CD4-positive, alpha-beta T cell treated with Interferon alpha-2 for 1 hour (primary cell): ENCODE measurements around the gene PTGER1.

ENCODE experiments used
- DNase-seq, 2 donors: peaks; one replicate each; pipeline ENCODE4 v3.0.0-alpha.2; 2020 to 2022

Gene PTGER1

DNA sequence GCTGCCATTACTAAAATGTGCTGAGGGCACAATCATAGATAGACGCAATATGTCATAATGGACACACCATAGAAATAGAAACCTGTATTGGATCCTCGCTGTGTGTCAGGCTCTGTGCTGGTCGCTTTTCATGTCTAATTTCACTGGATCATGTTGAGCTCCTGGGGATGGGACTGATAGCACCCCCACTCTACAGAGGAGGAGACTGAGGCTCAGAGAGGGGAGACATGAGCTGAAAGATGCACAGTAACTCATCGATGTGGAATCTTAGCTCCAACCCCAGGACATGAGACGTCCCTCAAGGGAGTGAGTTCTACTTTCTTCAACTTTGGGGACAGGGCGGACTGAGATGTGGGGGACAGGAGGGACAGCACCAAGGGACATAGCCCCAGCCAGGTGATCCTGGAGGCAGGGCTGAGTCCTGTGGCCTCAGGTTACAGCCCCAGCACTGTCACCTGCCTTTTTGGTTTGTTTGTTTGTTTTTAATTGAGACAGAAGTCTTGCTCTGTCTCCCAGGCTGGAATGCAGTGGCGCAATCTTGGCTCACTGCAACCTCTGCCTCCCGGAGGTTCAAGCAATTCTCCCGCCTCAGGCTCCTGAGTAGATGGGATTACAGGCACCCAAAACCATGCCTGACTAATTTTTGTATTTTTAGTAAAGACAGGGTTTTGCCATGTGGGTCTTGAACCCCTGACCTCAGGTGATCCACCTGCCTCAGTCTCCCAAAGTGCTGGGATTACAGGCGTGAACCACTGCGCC lies 27.4 kb upstream of the PTGER1 start:
- DNase-seq: no peak

DNA sequence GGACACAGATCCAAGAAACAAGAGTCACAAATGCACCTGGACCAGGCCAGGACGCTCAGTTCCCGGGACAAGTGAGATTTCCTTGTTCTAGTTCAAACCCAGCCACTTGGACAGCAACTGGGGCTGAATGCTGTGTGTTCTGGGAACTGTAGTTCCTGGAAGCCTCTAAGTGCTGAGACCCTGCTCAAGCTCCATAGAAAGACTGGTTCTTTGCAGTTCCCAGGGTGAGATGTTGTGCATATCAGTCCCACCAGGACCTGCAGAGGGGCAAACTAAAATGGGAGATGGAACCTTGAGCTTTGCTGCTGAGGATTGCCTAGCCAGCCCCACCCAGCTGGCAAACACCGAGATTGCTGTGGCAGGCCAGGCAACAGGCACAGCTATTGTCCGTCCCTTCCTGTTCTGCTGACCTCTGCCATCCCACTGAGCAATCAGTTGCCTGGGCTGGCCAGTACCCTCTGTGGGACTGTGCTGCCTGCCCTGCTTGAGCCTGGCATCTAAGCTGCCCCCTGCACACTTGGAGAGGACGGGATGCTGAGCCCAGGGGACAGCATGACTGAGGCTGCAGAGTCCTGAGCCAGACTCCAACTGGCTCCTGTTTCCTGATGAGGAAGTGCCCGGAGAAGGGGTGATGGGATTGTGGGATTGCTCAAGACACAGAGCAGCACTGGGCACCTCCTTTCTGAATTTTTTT lies 22.2 kb upstream of the PTGER1 start:
- DNase-seq: no peak

DNA sequence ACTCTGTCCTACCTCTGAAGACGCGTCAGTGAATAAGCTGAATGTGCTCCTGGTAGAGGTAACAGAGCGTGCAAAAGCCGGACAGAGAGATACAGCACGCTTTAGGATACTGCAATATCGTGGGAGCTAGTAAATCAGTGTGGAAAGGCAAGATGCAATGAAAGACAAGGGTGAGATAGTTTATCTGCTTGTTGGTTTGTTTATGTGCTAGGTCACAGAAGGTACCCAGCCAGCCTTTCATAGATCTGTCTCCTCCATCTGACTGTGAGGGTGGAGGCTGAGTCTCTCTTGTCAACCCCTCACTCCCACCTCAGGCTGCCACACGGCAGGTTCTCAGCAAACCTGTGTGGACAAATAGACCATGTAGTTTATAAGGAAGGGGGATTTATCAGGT lies 21.7 kb upstream of the PTGER1 start:
- no peak for DNase-seq

DNA sequence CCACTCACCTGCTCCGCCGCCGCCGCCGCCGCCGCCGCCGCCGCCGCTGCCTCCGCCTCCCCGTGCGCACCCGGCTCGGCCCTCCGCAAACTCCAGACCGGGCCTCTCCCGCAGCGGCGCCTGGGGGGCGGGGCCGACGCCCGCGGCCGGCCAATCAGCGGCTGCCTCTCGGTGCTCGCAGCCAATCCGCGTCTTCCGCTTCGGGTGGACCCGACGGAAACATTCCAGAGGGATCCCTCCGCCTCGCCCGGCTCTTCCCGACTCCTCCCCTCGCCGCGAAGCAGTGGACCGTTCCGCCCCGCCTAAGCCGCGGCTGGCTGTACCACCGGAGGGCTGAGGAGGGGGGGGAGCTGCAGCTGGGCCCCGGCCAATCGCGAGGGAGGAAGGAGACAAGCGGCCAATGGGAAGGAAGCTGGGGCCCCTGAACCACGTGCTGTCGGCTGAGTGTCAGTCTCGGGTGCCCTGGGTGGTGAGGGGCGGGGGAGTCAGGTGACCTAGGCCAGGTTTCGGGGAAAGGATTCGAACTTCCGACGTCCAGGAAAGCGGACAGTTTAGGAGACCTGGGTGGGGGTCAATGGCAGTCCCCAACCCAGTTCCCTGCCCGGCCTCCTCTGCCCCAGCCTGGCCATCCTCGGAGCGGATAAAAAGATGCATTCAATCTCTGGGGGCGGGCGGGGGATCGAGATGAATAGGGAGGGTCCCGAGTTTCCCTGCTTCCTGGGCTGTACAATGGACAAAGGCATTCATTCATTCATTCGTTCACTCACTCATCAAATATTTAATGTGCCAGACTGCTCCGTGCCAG lies 21.1 kb upstream of the PTGER1 start, which contains the start of gene GIPC1:
Gene GIPC1 (minus strand): TSS at position 99 of the 805 bp plus-strand sequence. CDS start 13,151 bp downstream, outside the sequence.
- DNase-seq: peak; percentile 78 to 88

DNA sequence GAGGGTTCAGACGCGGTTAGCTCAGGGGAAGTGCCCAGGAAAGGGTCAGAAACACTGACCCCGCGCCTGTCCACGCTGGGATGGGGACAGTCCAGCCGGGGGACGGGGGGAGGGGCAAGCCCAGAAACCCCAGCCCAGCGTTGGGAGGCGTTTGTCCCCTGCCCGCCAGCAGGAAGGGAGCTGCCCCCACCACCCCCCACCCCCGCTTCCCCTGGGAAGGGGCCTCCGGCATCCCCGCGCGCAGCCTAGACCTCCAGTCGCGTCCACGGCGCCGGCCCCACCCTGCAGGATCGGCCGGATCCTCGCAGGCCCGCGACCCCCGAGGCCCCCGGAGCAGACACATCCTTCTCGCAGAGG lies 20.5 kb upstream of the PTGER1 start:
- DNase-seq: no peak

DNA sequence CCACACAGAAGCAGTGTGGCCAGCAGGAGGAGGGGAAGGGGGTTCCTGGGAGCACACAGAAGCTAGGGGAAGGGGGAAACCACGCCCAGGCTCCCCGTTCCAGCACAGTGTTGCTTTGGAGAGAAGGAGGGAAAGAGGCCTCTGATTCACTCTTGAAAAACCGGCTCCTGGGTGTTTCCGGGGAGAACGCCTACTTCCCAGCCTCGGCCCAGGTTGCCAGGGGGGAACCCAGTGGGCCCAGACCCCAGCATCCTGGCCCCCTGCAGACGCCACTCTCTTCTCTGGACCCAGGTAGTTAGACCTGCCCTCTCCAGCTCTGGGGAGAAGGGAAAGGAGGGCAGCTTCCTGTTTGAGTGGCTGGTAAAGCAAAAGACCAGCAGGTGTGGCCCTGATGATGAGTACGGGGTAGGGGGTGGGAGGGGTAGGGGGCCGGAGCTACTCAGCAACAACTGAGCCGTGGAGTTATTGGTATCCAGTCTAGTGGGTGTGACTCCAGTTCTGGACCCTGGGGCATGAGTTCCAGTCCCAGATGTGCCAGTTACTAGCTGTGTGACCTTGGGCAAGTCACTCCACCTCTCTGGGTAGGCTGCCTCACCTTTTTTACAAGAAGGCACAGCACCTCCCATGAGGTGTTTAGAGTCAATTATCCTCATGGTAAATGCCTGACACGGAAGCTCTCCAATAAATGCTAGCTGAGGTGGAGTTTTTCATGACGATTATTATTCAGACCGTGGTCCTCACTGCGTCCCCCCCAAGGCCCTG lies 19.9 kb upstream of the PTGER1 start:
- DNase-seq: no peak

DNA sequence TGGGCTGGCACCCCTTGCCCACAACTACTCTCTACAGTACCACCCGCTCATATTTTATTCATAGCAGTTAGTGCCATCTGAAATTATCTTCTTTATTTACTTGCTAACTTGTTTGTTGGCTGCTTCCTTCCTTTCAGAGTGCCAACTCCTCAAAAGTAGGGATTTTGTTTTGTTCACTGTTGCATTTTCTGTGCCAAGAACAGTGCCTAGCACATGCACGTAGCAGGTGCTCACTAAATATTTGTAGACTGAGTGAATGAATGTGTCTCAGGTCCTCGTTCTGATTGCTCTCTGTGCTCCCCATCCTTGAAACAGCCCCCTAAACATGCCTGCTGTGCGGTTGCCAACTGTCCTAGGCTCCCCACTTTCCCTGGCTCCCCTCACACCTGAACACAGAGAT lies 19.3 kb upstream of the PTGER1 start:
- no peak for DNase-seq

DNA sequence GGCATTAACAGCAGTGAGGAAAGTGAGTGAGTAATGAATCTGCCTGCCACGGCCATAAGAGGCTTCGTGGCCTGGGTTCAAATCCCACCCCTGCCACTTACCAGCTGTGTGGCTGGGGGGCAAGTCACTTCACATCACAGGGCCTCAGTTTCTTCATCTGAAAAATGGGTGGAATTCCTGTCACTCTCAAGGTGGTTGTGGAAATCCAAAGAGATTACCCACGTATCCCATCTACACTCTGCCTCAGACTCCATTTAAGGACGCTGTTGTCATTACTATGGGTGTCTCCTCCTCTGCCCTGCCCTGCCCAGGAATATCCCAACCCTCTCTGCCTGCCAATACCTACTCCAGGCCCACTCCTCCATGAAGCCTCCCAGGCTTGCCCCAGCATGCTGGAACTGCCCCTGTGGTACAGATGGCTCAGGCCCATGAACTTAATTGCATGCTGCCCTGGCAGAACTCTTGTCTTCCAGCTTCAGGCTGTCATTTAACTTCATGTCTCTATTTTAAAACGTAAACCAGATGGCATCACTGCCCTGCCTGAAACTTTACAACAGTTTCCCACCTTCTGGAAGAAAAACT lies 17.7 kb upstream of the PTGER1 start:
- no peak for DNase-seq

DNA sequence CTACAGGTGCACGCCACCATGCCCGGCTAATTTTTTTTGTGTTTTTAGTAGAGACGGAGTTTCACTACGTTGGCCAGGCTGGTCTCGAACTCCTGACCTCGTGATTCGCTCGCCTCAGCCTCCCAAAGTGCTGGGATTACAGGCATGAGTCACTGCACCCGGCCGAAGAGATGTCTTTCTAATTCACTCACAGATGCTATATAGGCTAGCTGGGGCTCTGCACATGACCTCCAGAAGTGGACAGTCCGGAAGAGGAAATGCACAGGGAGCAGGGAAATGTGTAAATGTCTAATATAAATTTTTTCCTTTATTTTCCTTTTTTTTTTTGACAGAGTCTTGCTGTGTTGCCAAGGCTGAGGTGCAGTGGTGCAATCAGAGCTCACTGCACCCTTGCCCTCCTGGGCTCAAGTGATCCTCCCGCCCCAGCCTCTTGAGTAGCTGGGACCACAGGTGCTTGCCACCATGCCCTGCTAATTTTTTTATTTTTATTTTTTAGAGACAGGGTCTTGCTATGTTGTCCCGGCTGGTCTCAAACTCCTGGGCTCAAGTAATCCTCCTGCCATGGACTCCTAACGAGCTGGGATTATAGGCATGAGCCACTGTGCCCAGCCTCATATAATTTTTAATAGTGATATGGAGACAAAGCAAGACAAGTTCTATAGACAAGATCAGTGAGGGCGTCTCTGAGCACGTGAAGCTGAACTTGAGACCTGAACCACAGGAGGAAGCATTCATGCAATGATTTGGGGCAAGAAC lies 12.4 kb upstream of the PTGER1 start:
- no peak for DNase-seq

DNA sequence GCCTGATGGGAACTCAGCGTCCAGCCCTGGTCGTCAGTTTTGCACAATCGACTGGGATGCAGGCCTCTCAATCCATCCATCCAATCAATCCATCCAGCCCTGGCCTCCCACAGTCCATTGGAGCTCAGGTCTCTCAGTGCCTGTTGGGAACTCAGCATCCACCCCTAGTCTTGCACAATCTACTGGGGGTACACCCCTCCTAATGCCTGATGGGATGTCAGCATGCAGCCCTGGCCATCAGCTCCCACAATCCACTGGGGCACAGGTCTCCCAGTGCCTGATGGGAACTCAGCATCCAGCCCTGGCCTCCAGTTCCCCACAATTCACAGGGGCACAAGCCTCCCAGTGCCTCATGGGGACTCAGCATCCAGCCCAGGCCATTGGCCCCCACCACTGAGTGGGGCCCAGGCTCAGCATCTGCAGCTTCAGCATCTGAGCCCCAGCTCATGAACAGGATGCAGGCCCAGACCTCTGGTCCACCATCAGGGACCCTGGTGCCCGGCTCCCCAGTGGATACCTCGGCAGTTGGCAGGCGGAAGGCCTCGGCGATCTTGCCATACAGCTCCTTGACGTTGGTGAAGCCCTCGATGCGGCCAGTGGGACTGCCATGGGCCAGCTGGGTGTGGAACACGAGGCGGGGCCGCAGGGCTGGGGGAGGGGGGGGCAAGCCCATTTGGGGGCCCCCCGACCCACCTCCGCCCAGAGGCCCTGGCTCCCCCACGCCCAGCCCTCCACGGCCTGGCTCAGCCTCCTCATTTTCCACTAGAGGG lies 7.2 kb upstream of the PTGER1 start:
- DNase-seq: no peak

DNA sequence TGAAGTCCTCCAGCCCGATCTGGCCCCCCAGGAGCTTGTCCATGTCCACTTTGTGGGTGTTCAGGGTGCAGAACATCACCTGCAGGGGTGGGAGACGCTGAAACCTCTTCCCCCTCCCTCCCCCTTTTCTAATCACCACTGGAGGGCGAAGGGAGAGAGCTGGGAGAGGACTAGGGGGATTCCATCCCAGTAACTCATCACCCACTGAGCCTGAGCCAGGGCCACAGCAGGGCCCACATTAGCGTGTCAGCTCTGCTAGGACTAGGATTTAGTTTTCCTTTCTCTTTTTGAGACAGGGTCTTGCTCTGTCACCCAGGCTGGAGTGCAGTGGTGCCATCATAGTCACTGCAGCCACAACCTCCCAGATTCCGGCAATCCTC lies 5.5 kb upstream of the PTGER1 start:
- no peak for DNase-seq

DNA sequence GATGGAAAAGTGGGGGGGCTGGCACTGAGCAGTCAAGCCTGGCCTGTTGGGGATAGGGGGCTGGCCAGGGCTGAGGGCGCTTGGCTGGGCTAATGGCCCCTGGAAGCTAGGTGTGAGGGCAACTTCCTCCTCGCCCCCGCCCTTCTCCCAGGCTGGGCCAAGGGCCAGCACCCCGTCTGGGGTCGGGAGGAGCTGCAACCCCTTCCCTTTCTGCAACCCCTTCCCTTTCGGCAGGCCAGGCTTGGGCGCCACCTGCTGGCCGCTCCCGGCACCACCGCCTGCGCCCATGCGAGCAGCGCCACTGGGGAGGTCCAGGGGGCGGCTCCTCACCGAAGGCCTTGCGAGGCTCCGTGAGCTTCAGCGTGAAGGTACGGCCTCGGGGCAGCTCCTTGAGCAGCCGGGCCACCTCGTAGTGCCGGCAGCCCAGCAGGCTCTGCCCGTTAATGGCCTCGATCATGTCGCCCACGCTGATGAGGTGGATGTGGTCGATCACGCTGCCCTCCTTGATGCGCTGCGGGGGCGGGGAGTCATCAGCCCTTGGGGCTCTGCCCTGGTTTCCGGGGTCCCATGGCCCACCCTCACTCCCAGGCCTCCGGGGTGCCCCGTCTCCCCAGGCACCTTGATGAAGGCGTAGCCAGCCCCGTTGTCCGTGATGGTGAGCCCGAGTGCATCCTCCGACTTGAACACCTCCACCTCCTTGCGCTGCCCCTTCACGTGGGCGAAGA lies 5.0 kb upstream of the PTGER1 start:
- peak; percentile 57 to 78 for DNase-seq

DNA sequence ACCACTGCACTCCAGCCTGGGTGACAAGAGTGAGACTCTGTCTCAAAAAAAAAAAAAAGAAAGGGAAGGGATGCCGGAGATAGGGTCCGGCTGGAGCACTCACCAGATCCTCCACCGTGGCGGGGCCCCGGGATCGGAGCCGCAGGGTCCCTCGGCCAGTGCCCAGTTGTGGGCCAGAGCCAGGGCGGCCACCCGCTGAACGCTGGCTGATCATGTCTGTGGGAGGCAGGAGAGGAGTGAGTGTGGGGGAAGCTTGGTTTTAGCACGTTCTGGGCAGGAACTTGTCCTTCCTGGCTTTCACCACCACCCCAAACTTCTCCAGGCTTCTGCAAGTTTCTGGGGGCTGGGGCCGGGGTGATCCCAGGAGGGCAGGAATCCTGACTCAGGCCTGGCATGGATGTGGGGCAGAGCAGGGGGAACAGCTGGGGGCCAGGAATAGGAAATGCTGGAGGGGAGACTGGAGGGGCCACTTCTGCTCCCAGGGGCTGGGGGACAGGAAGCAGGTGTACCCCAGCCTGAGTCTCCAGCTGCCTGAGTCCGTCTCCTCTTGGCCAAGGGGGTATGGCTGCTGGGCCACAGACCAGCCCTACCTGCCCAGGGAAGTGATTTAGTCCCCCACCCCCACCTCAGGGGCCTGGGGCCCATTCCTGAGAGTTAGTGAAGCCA lies 4.3 kb upstream of the PTGER1 start:
- DNase-seq: no peak

DNA sequence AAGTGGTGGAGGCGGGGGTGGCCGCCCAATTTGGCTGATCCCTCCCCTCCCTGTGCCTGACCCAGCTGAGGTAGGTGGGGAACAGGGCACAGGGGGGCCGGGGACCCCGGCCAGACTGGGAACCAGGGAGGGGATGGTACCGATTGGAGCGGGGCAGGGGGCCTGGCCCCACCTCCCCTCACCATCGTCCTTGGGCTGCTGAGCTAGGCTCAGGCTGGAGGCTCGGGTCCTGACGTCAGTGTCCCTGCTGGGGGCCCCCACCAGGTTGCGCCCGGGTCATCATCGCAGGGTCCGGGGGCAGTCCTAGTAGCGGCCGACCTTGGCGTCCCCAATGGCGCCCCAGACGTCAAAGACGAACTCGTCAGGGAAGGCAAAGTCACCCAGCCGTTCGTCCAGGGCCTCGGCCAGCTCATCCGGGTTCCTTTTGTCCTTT lies 3.0 kb upstream of the PTGER1 start:
- DNase-seq: no peak

DNA sequence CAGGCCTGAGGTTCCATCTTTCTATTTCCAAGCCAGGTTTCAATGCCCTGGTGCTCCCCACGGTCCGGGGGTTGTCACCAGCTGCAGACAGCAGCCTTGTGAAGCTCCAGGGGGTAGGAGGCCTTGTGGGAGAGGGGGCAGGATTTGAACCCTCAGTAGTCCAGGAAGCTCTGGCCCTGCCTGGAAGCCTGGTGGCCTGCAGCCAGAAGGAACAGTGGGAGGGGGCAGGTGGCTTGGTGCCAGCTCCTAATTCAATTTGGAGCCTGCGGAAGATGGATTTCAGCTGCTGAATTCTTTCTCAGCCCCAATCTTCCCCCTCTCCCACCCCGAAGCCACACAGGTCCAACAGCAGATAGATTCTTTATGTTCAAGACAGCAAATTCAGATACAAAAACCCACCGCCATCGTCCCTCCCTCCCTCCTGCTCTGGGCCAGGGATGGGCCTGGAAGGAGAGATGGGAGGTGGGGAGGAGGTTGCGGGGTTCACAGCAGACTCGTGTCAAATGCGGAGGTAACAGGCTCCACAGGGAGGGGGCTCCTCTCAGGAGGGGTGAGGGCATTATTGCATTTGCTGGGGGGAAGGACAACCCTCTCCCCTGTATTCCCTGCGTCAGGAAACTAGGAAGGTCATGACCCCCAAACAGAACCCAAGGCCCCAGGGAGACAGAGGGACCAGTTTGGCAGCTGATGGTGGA lies 2.4 kb upstream of the PTGER1 start:
- no peak for DNase-seq

DNA sequence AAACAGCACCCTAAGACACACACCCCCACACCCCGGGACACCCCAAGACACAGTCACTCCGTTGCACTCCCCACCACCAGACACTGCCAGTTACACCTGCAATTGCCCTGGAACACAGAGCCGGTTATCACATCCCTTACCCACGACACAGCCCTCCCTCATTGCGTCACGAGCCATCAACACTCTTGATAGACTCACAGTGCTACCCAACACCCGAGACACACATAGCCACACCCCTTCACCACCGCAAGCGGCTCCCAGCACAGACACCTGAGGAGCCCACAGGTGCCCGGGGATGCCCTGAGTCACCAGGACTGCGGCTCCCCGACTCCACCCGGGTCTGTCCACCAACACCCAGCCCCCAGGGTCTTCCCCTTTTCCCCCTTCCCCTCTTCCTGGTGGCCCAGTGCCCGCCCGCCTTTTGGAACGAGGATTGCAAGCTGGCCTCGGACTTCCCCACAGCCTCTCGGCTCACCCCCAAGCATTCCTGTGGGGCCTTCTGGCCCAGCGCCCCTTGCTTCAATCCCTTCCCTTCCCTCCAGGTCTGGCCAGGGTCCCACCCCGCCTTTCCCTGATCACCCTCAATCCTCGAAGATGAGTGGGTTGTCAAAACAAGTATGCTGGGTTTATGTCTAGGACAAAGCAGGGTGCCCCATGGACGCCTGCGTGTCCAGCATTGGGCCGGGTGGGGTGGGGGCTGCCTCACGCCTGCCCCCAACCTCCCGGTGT lies 1.7 kb upstream of the PTGER1 start:
- peak; percentile 65 to 76 for DNase-seq

DNA sequence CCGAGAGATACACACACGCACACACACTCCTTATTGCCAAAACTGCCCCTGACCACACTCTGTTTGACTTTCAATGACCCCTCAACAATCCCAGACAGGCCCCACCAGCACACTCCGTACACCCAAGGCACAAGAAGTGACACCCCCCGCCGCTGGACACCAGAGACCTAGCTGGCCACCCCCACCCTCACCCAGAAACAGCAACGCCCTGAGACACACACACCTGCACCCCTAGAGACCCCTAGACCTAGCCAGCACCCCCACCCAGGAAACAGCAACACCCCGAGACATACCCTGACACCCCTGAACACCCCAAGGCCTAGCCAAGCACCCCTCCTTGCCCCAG lies 1.1 kb upstream of the PTGER1 start:
- no peak for DNase-seq

DNA sequence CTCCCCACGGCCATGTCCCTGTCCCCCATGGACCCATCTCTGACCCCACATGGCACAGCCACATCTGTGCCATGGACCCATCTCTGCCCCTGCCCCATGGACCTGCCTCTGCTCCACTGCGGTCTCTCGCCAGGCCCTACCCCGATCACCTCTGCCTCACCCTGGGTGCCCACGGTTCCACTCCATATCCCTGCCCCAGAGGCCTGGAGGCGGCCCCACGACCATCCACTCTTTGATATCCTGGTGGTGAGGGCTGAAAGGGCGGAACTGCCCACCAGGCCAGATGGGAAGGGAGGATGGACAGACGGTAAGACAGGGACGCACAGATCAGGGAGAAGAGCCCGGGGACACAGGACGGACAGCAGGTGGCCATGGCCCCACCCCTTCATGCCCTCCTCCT lies 327 bp downstream of the PTGER1 start:
- no peak for DNase-seq
